Neural cell (in vitro differentiated cells): Measurements from ENCODE around the gene COPS8. TPM values are rescaled to one million over a fixed set of nuclear protein-coding genes. Genes with fewer than 3 reads are reported as not detected.

Experiments
- H2AFZ ChIP-seq: fragments of 200-600, 300-800 bp; sonication (generic), shearing (Covaris generic); 2 replicates; pipeline ENCODE4 v1.6.0; 2014; ENCODE audit warnings: low read depth, mild to moderate bottlenecking, antibody characterized with exemption, low read length, moderate library complexity
- H3F3A ChIP-seq: fragments of 200-600 bp; shearing (Covaris generic); 2 replicates; pipeline ENCODE4 v1.6.1; 2016; ENCODE audit warnings: mild to moderate bottlenecking, moderate library complexity, mixed read lengths, antibody characterized with exemption, low read length; ENCODE audit not compliant: insufficient read depth, poor library complexity, severe bottlenecking
- H3K27ac ChIP-seq: fragments of 200-600, 300-800 bp; sonication (generic), shearing (Covaris generic); 2 replicates; pipeline ENCODE4 v1.5.1; 2014; ENCODE audit warnings: mild to moderate bottlenecking, low read length, moderate library complexity
- H3K27me3 ChIP-seq: fragments of 300-800, 200-600 bp; sonication (generic), shearing (Covaris generic); 2 replicates; pipeline ENCODE4 v1.6.0; 2014; ENCODE audit warnings: mild to moderate bottlenecking, low read depth, low read length, moderate library complexity; ENCODE audit not compliant: insufficient read depth
- H3K36me3 ChIP-seq: fragments of 300-800, 200-600 bp; sonication (generic), shearing (Covaris generic); 2 replicates; pipeline ENCODE4 v1.5.1; 2014; ENCODE audit warnings: mild to moderate bottlenecking, antibody characterized with exemption, low read length, moderate library complexity; ENCODE audit not compliant: insufficient read depth
- H3K4me2 ChIP-seq: fragments of 300-800, 200-600 bp; sonication (generic), shearing (Covaris generic); 2 replicates; pipeline ENCODE4 v1.6.0; 2014; ENCODE audit warnings: mild to moderate bottlenecking, low read length
- H3K4me3 ChIP-seq: fragments of 300-800, 200-600 bp; sonication (generic), shearing (Covaris generic); 2 replicates; pipeline ENCODE4 v1.5.1; 2014; ENCODE audit warnings: mild to moderate bottlenecking, low read length, moderate library complexity
- H3K79me2 ChIP-seq: fragments of 200-600 bp; shearing (Covaris generic); replicated peaks from 2 replicates; pipeline ENCODE4 v1.6.0; 2014; ENCODE audit warnings: mild to moderate bottlenecking, low read length, moderate library complexity; ENCODE audit not compliant: insufficient read depth
- H3K9ac ChIP-seq: fragments of 300-800, 200-600 bp; sonication (generic), shearing (Covaris generic); 2 replicates; pipeline ENCODE4 v1.6.1; 2016; ENCODE audit warnings: mild to moderate bottlenecking, low read length, mixed read lengths
- H3K9me2 ChIP-seq: fragments of 200-600 bp; shearing (Covaris generic); 2 replicates; pipeline ENCODE4 v1.6.1; 2016; ENCODE audit warnings: mild to moderate bottlenecking, low read length, mixed read lengths; ENCODE audit not compliant: insufficient read depth
- H3K9me3 ChIP-seq: fragments of 200-600, 300-800 bp; sonication (generic), shearing (Covaris generic); 2 replicates; pipeline ENCODE4 v1.6.1; 2016; ENCODE audit warnings: mild to moderate bottlenecking, mixed run types, low read length, moderate library complexity, mixed read lengths
- H4K20me1 ChIP-seq: fragments of 200-600 bp; shearing (Covaris generic); 2 replicates; pipeline ENCODE4 v1.6.1; 2016; ENCODE audit warnings: mild to moderate bottlenecking, mixed run types; ENCODE audit not compliant: insufficient read depth
- EP300 ChIP-seq: fragments of 450-650 bp; conservative IDR thresholded peaks from 2 replicates; pipeline ENCODE4 v1.6.1; 2014; ENCODE audit warnings: antibody characterized with exemption, mild to moderate bottlenecking, moderate library complexity; ENCODE audit not compliant: poor library complexity, severe bottlenecking
- EZH2 ChIP-seq: fragments of 200-600, 300-800 bp; shearing (Covaris generic), sonication (generic); IDR thresholded peaks from 2 replicates; pipeline ENCODE4 v1.6.1; 2014; ENCODE audit warnings: antibody characterized with exemption, low read length, borderline replicate concordance, mild to moderate bottlenecking; ENCODE audit not compliant: insufficient read depth, poor library complexity, severe bottlenecking
- MXI1 ChIP-seq: fragments of 450-650 bp; conservative IDR thresholded peaks from 2 replicates; pipeline ENCODE4 v1.6.1; 2014; ENCODE audit warnings: antibody characterized with exemption, mild to moderate bottlenecking; ENCODE audit not compliant: poor library complexity, severe bottlenecking
- POLR2AphosphoS5 ChIP-seq: IDR thresholded peaks from 2 replicates; pipeline ENCODE4 v1.6.1; 2012
- RAD21 ChIP-seq: fragments of 450-650 bp; conservative IDR thresholded peaks from 2 replicates; pipeline ENCODE4 v1.6.1; 2014; ENCODE audit warnings: antibody characterized with exemption, mild to moderate bottlenecking, moderate library complexity
- SMC3 ChIP-seq: fragments of 450-650 bp; conservative IDR thresholded peaks from 2 replicates; pipeline ENCODE4 v1.6.1; 2014; ENCODE audit warnings: antibody characterized with exemption, mild to moderate bottlenecking, moderate library complexity; ENCODE audit not compliant: poor library complexity
- TAF1 ChIP-seq: IDR thresholded peaks from 2 replicates; pipeline ENCODE4 v1.6.1; 2012; ENCODE audit warnings: low read depth
- polyA plus RNA-seq: library from polyadenylated mRNA; depleted of rRNA; stranded (reverse); fragments of >200 nt; gene quantifications from 2 replicates; pipeline ENCODE4 v1.2.3, GENCODE V29; 2014
- TF ChIP-seq, protein P1 (sequence below): fragments of 450-650 bp; IDR thresholded peaks from 2 replicates; pipeline ENCODE4 v1.5.1; 2014; ENCODE audit warnings: antibody characterized with exemption, mild to moderate bottlenecking, moderate library complexity; ENCODE audit not compliant: poor library complexity, severe bottlenecking
- TF ChIP-seq, protein P2 (sequence below): IDR thresholded peaks from 2 replicates; pipeline ENCODE4 v1.6.1; 2012; ENCODE audit warnings: borderline replicate concordance

Gene COPS8
- polyA plus RNA-seq, 1 donor from 2014 or later = 269 TPM

DNA sequence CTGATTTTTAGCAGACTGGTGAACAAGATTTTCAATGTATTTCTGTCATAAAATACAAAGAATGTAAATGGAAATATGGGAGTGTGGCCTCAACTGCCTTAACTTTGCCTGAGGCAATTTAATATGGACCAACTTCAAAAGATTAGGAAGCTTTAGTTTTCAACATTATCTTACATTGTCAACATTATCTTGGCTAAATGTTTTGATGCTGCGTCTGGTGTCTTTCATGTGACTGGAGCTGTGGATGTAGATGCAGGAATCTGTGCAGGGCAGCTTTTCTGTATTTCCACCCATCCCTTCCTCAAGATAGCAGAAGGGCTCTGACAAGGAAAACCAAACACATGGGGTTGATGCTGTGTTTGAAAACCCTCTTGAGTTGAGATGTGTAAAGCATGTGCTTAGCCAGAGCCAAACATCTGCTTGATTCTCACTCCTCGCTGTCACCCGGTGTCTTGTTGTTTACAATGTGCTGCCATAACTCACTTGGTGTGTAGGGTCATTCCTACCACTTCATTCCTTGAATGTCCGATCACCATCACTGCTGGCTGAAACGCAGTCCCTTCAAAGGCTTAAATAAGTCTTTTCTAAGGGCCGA is 33.0 kb downstream of the COPS8 start:
- Histone ChIP-seq H3K9ac (no peak overlapping the region), H3K4me2 (no peak overlapping the region), H3K79me2 (no peaks in the 10 kb centered on the region), H3K9me3 (no peaks in the 10 kb centered on the region), H4K20me1 (no peaks in the 10 kb centered on the region), H3K27ac (no peak overlapping the region), H2AFZ (no peak overlapping the region), H3K36me3 (no peaks in the 10 kb centered on the region), H3K27me3 (no peaks in the 10 kb centered on the region), H3K9me2 (no peaks in the 10 kb centered on the region), H3K4me3 (no peak overlapping the region), H3F3A (no peaks in the 10 kb centered on the region)
- TF ChIP-seq EZH2 (no peak), POLR2AphosphoS5 (no peak)
- TF ChIP-seq, protein P1, sequence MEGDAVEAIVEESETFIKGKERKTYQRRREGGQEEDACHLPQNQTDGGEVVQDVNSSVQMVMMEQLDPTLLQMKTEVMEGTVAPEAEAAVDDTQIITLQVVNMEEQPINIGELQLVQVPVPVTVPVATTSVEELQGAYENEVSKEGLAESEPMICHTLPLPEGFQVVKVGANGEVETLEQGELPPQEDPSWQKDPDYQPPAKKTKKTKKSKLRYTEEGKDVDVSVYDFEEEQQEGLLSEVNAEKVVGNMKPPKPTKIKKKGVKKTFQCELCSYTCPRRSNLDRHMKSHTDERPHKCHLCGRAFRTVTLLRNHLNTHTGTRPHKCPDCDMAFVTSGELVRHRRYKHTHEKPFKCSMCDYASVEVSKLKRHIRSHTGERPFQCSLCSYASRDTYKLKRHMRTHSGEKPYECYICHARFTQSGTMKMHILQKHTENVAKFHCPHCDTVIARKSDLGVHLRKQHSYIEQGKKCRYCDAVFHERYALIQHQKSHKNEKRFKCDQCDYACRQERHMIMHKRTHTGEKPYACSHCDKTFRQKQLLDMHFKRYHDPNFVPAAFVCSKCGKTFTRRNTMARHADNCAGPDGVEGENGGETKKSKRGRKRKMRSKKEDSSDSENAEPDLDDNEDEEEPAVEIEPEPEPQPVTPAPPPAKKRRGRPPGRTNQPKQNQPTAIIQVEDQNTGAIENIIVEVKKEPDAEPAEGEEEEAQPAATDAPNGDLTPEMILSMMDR = no peak

DNA sequence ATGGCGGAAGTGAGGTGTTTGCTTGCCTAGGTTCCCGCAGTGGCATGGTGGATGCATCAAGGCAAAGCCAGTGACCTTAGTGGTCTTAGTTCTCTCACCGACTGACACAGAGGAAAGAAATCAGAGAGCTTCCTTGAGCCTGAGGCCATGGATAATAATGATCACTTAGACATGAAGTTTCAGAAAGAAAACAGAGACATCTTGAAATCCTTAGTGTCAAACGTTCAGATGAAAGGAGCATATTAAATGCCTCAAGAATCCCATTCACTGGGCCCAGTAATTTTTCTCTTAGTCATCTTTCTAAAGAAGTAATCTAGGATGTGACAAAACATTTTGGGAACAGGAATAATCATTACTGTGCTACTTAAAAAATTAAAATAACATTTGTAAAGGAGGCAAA is 35.2 kb downstream of the COPS8 start:
- Histone ChIP-seq H3K9ac (no peak overlapping the region), H3K27me3 (no peaks in the 10 kb centered on the region), H3K4me2 (no peak overlapping the region), H3K4me3 (no peak overlapping the region), H3K36me3 (no peaks in the 10 kb centered on the region), H3F3A (no peaks in the 10 kb centered on the region), H3K27ac (no peak overlapping the region), H2AFZ (no peak overlapping the region), H4K20me1 (no peaks in the 10 kb centered on the region), H3K79me2 (no peaks in the 10 kb centered on the region), H3K9me2 (no peaks in the 10 kb centered on the region), H3K9me3 (no peaks in the 10 kb centered on the region)
- TF ChIP-seq SMC3 (no peak), EP300 (no peak), EZH2 (no peak), RAD21 (no peak), POLR2AphosphoS5 (no peak), TAF1 (no peak), MXI1 (no peak)
- TF ChIP-seq, protein P2, sequence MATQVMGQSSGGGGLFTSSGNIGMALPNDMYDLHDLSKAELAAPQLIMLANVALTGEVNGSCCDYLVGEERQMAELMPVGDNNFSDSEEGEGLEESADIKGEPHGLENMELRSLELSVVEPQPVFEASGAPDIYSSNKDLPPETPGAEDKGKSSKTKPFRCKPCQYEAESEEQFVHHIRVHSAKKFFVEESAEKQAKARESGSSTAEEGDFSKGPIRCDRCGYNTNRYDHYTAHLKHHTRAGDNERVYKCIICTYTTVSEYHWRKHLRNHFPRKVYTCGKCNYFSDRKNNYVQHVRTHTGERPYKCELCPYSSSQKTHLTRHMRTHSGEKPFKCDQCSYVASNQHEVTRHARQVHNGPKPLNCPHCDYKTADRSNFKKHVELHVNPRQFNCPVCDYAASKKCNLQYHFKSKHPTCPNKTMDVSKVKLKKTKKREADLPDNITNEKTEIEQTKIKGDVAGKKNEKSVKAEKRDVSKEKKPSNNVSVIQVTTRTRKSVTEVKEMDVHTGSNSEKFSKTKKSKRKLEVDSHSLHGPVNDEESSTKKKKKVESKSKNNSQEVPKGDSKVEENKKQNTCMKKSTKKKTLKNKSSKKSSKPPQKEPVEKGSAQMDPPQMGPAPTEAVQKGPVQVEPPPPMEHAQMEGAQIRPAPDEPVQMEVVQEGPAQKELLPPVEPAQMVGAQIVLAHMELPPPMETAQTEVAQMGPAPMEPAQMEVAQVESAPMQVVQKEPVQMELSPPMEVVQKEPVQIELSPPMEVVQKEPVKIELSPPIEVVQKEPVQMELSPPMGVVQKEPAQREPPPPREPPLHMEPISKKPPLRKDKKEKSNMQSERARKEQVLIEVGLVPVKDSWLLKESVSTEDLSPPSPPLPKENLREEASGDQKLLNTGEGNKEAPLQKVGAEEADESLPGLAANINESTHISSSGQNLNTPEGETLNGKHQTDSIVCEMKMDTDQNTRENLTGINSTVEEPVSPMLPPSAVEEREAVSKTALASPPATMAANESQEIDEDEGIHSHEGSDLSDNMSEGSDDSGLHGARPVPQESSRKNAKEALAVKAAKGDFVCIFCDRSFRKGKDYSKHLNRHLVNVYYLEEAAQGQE = no peak
- TF ChIP-seq, protein P1 = no peak
